Left ventricle myocardium inferior (tissue), 1 donor: ENCODE measurements around the gene PTPN14. TPM values are rescaled to one million over a fixed set of nuclear protein-coding genes. Genes with fewer than 3 reads are reported as not detected.

Source experiments
- DNase-seq: peaks from one replicate; pipeline ENCODE4 v3.0.0-alpha.2; 2020
- H3K27ac ChIP-seq: fragments of 200-600 bp; replicated peaks from 2 replicates; pipeline ENCODE4 v1.8.0; 2021
- H3K27me3 ChIP-seq: fragments of 200-600 bp; 2 replicates; pipeline ENCODE4 v1.8.0; 2021; ENCODE audit warnings: low read depth
- H3K36me3 ChIP-seq: fragments of 200-600 bp; 2 replicates; pipeline ENCODE4 v1.8.0; 2021
- H3K4me1 ChIP-seq: fragments of 200-600 bp; 2 replicates; pipeline ENCODE4 v1.8.0; 2021
- H3K4me3 ChIP-seq: fragments of 200-600 bp; 2 replicates; pipeline ENCODE4 v1.8.0; 2021; ENCODE audit warnings: mild to moderate bottlenecking, moderate library complexity
- H3K9me3 ChIP-seq: fragments of 200-600 bp; replicated peaks from 2 replicates; pipeline ENCODE4 v1.8.0; 2021
- intact Hi-C: fragments of 100-400 bp; cut with micrococcal nuclease; formaldehyde crosslinking; loops from one replicate; pipeline ENCODE4 v1.11.0; 2022
- total RNA-seq: library from RNA; stranded (reverse); fragmentation: NEBNext Ultra II Directional; extraction: Animal tissue kit (Norgen Biotek cat#: 25700); gene quantifications from one replicate; pipeline ENCODE4 v1.2.1, GENCODE V29; 2021
- TF ChIP-seq, protein P1 (sequence below): fragments of 200-600 bp; IDR thresholded peaks from 2 replicates; pipeline ENCODE4 v1.8.0; 2021; ENCODE audit warnings: antibody characterized with exemption, mild to moderate bottlenecking, borderline replicate concordance
- donor health status: DM: no; HTN: yes; CAD: no; lungs with severe emphysema.

The PTPN14 gene
- total RNA-seq, 1 donor from 2014 or later = 32.5 TPM

- H3K27ac ChIP-seq = no peak overlapping the region
- intact Hi-C loops = no loop called here
- DNase-seq = no peak
- no peaks in the 10 kb centered on the region for H3K9me3 ChIP-seq
- peaks cover 38% of the 10 kb centered on the region for H3K4me1 ChIP-seq
- H3K4me3 ChIP-seq = no peak overlapping the region
- TF ChIP-seq, protein P1, sequence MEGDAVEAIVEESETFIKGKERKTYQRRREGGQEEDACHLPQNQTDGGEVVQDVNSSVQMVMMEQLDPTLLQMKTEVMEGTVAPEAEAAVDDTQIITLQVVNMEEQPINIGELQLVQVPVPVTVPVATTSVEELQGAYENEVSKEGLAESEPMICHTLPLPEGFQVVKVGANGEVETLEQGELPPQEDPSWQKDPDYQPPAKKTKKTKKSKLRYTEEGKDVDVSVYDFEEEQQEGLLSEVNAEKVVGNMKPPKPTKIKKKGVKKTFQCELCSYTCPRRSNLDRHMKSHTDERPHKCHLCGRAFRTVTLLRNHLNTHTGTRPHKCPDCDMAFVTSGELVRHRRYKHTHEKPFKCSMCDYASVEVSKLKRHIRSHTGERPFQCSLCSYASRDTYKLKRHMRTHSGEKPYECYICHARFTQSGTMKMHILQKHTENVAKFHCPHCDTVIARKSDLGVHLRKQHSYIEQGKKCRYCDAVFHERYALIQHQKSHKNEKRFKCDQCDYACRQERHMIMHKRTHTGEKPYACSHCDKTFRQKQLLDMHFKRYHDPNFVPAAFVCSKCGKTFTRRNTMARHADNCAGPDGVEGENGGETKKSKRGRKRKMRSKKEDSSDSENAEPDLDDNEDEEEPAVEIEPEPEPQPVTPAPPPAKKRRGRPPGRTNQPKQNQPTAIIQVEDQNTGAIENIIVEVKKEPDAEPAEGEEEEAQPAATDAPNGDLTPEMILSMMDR = no peak
- no peaks in the 10 kb centered on the region for H3K27me3 ChIP-seq
- H3K36me3 ChIP-seq = no peaks in the 10 kb centered on the region
Observed at GRCh38 chr1:214516434-214517326, 34.7 kb downstream of the PTPN14 start.

- Histone ChIP-seq H3K9me3 (no peaks in the 10 kb centered on the region), H3K27me3 (no peaks in the 10 kb centered on the region), H3K36me3 (no peaks in the 10 kb centered on the region), H3K27ac (no peak overlapping the region), H3K4me3 (no peak overlapping the region), H3K4me1 (peaks cover 38% of the 10 kb centered on the region)
- intact Hi-C loops = no loop called here
- TF ChIP-seq, protein P1 = no peak
- no peak for DNase-seq
Observed at GRCh38 chr1:214515544-214516433, 35.6 kb downstream of the PTPN14 start.

GRCh38 chr1:214514819-214515383, 36.5 kb downstream of the PTPN14 start:
- no peak for DNase-seq
- intact Hi-C loops = no loop called here
- no peak overlapping the region for H3K4me3 ChIP-seq

DNA sequence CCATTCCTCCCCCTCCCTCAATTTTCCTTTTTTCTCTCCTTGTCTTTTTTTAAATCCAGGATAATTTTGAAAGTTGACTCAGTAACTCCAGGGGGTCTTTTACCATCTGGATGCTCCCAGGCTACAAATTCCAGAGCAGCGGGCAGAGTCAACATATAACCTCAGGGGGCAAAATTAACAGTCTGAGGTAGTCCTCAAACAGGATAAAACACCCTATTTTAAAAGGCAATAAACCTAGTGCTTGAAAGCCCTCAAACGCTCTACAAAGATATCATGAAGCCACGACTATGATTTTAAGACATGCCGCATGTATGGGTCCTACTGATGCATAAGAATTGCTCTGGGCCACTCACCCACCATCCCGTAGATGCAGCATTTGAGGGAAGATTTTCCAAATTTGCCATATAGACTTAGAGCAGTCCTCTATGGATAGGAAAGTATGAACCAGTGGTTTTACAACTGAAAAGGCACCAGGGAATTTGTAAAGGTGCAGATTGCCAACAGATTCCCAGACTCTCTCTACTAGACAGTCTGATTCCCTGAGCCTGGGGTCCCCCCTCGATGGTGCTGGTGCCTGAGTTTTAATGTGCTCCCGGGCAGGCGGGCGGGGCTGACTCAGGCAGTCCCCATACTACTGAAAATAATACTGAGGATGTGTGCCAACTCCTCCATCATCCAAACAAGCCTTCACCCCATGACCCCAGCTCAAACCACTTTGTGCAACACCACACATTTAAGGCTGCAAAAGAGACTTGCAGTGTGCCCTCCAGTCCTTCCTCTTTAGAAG, 37.2 kb downstream of the PTPN14 start:
- H3K27ac ChIP-seq = no peak overlapping the region
- no peak for DNase-seq
- no peaks in the 10 kb centered on the region for H3K36me3 ChIP-seq
- TF ChIP-seq, protein P1 = no peak
- H3K4me1 ChIP-seq = peaks cover 38% of the 10 kb centered on the region
- peaks cover 4% of the 10 kb centered on the region for H3K9me3 ChIP-seq
- H3K4me3 ChIP-seq = no peak overlapping the region
- intact Hi-C loops = no loop called here
- no peaks in the 10 kb centered on the region for H3K27me3 ChIP-seq

More at GRCh38 chr1:214514819-214515383, 36.5 kb downstream of the PTPN14 start:
- H3K4me1 ChIP-seq = peaks cover 38% of the 10 kb centered on the region
- no peak overlapping the region for H3K27ac ChIP-seq
- H3K36me3 ChIP-seq = no peaks in the 10 kb centered on the region
- peaks cover 2% of the 10 kb centered on the region for H3K9me3 ChIP-seq
- TF ChIP-seq, protein P1 = no peak
- no peaks in the 10 kb centered on the region for H3K27me3 ChIP-seq
